Measurements from ENCODE around the gene EML1. TPM values are rescaled to one million over a fixed set of nuclear protein-coding genes. Genes with fewer than 3 reads are reported as not detected.

Gene EML1
- polyA plus RNA-seq, 1 experiment, result 14.2 TPM

DNA sequence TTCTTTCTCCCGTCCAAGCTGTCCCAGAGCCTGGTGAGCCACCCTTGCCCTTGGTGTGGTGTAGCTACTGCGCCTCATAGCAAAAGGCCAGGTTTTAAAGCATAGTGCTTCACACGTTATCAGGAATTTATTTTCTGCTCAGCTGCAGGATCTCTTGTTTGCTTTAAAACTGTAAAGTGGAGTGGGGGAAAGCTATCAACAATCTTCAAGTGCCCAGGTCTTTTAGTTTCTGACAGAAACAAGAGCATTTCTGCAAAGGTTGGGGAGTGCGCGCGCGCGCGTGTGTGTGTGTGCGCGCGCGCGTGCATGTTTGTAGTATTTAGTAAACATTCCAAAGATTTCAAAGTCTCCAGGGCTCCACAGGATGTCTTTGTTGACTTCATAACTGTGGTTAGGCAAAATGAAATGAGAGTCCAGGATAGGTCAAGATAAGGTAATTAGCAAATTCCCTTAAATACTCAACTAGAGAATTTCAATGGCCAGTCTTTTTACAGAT lies 45.5 kb downstream of the EML1 start:
- POLR2A ChIA-PET, result no interaction called here

DNA sequence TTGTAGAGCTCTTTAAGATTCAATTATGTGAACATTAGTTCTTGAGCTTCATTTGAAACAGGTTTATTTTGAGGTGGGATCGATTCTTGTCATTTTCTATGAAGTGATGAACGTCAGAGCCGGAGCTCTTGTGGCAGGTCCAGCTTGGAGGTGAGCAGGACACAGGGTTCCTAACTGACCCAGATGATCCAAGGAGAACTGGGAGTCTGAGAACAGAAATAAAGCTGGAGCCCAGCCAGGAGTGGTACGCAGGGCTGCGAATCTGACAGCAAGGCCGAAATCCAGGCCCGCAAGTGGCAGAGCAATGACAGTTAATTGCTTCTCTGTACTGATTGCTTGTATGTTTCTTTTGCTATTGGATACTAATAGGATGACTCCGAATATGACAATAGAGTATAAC lies 46.5 kb downstream of the EML1 start:
- DNase-seq (ENCODE audit: low read depth), result no peak
- ChIA-PET POLR2A (no interaction called here), CTCF (no interaction called here)
- TF ChIP-seq, protein P1, sequence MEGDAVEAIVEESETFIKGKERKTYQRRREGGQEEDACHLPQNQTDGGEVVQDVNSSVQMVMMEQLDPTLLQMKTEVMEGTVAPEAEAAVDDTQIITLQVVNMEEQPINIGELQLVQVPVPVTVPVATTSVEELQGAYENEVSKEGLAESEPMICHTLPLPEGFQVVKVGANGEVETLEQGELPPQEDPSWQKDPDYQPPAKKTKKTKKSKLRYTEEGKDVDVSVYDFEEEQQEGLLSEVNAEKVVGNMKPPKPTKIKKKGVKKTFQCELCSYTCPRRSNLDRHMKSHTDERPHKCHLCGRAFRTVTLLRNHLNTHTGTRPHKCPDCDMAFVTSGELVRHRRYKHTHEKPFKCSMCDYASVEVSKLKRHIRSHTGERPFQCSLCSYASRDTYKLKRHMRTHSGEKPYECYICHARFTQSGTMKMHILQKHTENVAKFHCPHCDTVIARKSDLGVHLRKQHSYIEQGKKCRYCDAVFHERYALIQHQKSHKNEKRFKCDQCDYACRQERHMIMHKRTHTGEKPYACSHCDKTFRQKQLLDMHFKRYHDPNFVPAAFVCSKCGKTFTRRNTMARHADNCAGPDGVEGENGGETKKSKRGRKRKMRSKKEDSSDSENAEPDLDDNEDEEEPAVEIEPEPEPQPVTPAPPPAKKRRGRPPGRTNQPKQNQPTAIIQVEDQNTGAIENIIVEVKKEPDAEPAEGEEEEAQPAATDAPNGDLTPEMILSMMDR (IDR thresholded peaks at IDR 0.05; ENCODE audit: insufficient read depth, low read depth, low read length), result no peak
- Histone ChIP-seq H3K4me3 (ENCODE audit: low read depth, low read length) (no peak overlapping the region), H3K27me3 (ENCODE audit: control insufficient read depth, insufficient read depth, low read length) (peaks cover 4% of the 10 kb centered on the region), H3K36me3 (ENCODE audit: control insufficient read depth, insufficient read depth, low read length) (no peaks in the 10 kb centered on the region)

More for the DNA sequence above, 45.5 kb downstream of the EML1 start:
- Histone ChIP-seq H3K4me3 (ENCODE audit: low read depth, low read length) (no peak overlapping the region), H3K36me3 (ENCODE audit: control insufficient read depth, insufficient read depth, low read length) (no peaks in the 10 kb centered on the region), H3K27me3 (ENCODE audit: control insufficient read depth, insufficient read depth, low read length) (peaks cover 4% of the 10 kb centered on the region)
- TF ChIP-seq, protein P1 (IDR thresholded peaks at IDR 0.05; ENCODE audit: insufficient read depth, low read depth, low read length), result no peak
- CTCF ChIA-PET, result interaction anchor here (0.7 to 1.5 kb wide), 2 partner anchors 25 to 109 kb away, joined by 3 to 5 read pairs; no protein-coding TSS in a partner anchor
- DNase-seq (ENCODE audit: low read depth), result no peak

DNA sequence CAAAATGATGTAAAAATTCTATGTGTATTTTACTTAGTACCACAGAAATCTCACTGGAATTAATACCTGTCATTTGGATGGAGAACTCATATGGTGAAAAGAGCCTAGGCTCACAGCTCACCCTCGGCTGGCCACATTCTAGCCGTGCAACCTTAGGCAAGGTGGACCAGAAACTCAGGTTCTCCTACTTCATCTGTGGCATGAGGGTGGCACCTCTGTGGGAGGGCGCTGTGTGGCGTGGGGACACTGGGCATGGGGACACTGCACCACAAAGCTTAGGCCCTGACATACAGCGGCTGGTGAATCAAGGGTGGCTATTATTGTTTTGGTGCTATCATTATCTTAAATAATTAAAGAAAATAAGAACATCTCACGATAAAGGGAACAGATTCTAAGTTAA lies 47.1 kb downstream of the EML1 start:
- Histone ChIP-seq H3K27me3 (ENCODE audit: control insufficient read depth, insufficient read depth, low read length) (peaks cover 4% of the 10 kb centered on the region), H3K4me3 (ENCODE audit: low read depth, low read length) (no peak overlapping the region), H3K36me3 (ENCODE audit: control insufficient read depth, insufficient read depth, low read length) (no peaks in the 10 kb centered on the region)
- TF ChIP-seq, protein P1 (IDR thresholded peaks at IDR 0.05; ENCODE audit: insufficient read depth, low read depth, low read length), result no peak
- CTCF ChIA-PET, result no interaction called here
- DNase-seq (ENCODE audit: low read depth), result no peak
- POLR2A ChIA-PET, result no interaction called here

DNA sequence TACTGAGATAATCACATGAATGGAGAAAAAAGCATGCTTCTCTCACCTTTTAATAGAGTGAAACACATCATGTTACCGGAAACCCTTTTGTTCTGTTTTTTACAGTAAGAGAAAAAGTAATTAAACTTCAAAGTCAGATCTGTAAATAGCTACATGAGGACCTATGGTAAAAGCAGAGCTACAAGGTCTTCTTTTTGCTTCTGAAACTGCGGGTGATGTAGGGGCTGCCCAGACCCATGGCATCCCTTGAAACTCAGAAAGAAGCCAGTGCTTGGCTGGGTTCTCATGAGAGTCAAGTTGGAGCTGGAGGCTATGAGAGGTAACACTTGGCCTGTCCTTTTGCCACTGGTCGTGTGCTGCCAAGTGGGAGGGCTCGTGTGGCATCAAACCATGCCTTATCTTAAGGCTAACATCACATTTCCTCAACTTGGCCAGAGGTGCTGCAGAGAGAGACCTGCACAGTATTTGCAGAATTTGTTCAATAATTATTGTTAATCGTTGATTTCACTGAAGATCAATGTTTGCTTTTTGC lies 47.6 kb downstream of the EML1 start:
- H3K27me3 ChIP-seq (ENCODE audit: control insufficient read depth, insufficient read depth, low read length), result peaks cover 4% of the 10 kb centered on the region
- ChIA-PET POLR2A (no interaction called here), CTCF (no interaction called here)

DNA sequence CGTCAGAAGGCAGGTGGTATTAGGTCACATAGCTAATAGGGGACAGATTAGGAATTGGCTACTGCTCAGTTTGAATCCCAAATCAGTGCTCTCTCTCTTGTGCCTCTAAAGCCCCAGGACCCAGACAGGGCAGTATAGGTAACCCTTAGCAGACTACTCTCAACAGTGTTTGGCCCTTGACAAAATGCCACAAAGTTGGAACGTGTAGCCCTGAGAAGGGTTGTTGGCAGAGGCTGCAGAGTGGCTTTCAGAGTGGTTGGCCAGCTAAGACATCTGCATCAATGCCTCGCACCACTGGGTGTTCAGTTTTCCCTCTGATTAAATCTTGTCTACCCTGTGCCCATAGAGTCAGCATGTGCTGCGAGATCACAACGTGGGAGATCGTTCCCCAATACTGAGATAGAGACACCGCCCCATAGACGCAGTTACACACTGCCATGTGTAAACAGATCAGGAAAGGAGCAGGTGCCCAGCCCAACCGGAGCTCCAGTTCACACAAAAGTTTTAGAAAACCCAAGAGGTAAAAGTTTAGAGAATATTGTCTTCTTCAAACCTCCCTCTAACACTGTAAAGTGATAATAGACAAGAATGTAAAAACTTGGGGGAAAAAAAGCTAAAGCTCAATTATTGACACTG lies 48.3 kb downstream of the EML1 start:
- TF ChIP-seq, protein P1 (IDR thresholded peaks at IDR 0.05; ENCODE audit: insufficient read depth, low read depth, low read length), result no peak
- Histone ChIP-seq H3K27me3 (ENCODE audit: control insufficient read depth, insufficient read depth, low read length) (peaks cover 4% of the 10 kb centered on the region), H3K36me3 (ENCODE audit: control insufficient read depth, insufficient read depth, low read length) (no peaks in the 10 kb centered on the region), H3K4me3 (ENCODE audit: low read depth, low read length) (no peak overlapping the region)
- POLR2A ChIA-PET, result no interaction called here
- no peak for DNase-seq (ENCODE audit: low read depth)
- CTCF ChIA-PET, result interaction anchor here (1.0 kb wide), 2 partner anchors 12 to 153 kb away, joined by 3 read pairs; no protein-coding TSS in a partner anchor

More for the DNA sequence above, 47.6 kb downstream of the EML1 start:
- Histone ChIP-seq H3K36me3 (ENCODE audit: control insufficient read depth, insufficient read depth, low read length) (no peaks in the 10 kb centered on the region), H3K4me3 (ENCODE audit: low read depth, low read length) (no peak overlapping the region)
- TF ChIP-seq, protein P1 (IDR thresholded peaks at IDR 0.05; ENCODE audit: insufficient read depth, low read depth, low read length), result no peak
- DNase-seq (ENCODE audit: low read depth), result no peak
